Neutrophil (primary cell): ENCODE results near the gene HSD3B7.

Experiments
- H3K27ac ChIP-seq: fragments of 200-600 bp; sonication (generic); 2 replicates; pipeline ENCODE4 v1.5.1; 2016; ENCODE audit warnings: mild to moderate bottlenecking, moderate library complexity
- H3K27me3 ChIP-seq: fragments of 200-600 bp; sonication (generic); 2 replicates; pipeline ENCODE4 v1.6.0; 2016; ENCODE audit warnings: mild to moderate bottlenecking
- H3K36me3 ChIP-seq: fragments of 200-600 bp; sonication (generic); 2 replicates; pipeline ENCODE4 v1.5.1; 2017
- H3K4me1 ChIP-seq, 2 experiments: fragments of 200-600 bp in 1 of 2; sonication (generic) in 1 of 2; 1 replicate in 1 of 2; 2 replicates in 1 of 2; pipeline versions ENCODE4 v1.5.1 to v1.6.1; 2013 to 2016; ENCODE audit warnings: low read depth in 1 of 2, low read length in 1 of 2, mild to moderate bottlenecking in 1 of 2, moderate library complexity in 1 of 2; ENCODE audit not compliant: control insufficient read depth in 1 of 2, insufficient read depth in 1 of 2
- H3K4me3 ChIP-seq, 2 experiments: fragments of 200-600 bp in 1 of 2; sonication (generic) in 1 of 2; 1 replicate in 1 of 2; 2 replicates in 1 of 2; pipeline ENCODE4 v1.5.1; 2013 to 2016; ENCODE audit warnings: low read depth in 1 of 2, low read length in 1 of 2, mild to moderate bottlenecking in 1 of 2, moderate library complexity in 1 of 2
- H3K9me3 ChIP-seq: fragments of 200-600 bp; sonication (generic); 2 replicates; pipeline ENCODE4 v1.5.1; 2016
- CTCF ChIP-seq: fragments of 200-600 bp; sonication (generic); IDR thresholded peaks from 2 replicates; pipeline ENCODE4 v1.5.1; 2016; ENCODE audit warnings: antibody characterized with exemption

Gene HSD3B7

GRCh38 chr16:31002250-31002700 is 17.3 kb downstream of the HSD3B7 start:
- H3K4me1 ChIP-seq: peaks cover 5% of the 10 kb centered on the region in 2 experiments
- peaks cover 49% of the 10 kb centered on the region for H3K27me3 ChIP-seq
- H3K36me3 ChIP-seq: no peaks in the 10 kb centered on the region
- no peak for TF ChIP-seq CTCF
- H3K9me3 ChIP-seq: no peaks in the 10 kb centered on the region
- H3K27ac ChIP-seq: no peak overlapping the region
- H3K4me3 ChIP-seq: no peak overlapping the region

- H3K27me3 ChIP-seq: peaks cover 49% of the 10 kb centered on the region
- no peaks in the 10 kb centered on the region for H3K36me3 ChIP-seq
- H3K27ac ChIP-seq: no peak overlapping the region
- no peak overlapping the region for H3K4me3 ChIP-seq
- H3K4me1 ChIP-seq: no peaks in the 10 kb centered on the region
- no peaks in the 10 kb centered on the region for H3K9me3 ChIP-seq
- TF ChIP-seq CTCF: no peak
Observed at GRCh38 chr16:31002862-31003341, 17.9 kb downstream of the HSD3B7 start.

DNA sequence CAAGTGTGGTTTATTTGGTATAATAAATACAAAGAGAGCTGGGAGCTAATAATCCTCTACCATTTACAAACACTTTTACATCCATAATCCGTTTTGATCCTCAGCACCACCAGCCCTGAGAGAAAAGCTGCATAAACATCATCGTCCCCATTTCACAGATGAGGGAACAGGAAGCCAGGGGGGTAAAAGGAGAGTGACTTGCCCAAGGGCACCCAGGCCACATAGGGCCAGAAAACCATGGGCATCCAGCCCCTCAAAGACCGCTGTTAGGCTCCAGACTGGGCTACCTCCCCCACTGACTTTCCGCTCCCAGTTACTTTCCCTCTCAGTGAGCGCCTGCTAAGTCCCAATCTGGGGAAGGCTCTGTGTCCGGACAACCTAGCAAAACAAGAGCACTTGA is 18.7 kb downstream of the HSD3B7 start:
- TF ChIP-seq CTCF: no peak
- Histone ChIP-seq H3K9me3 (no peaks in the 10 kb centered on the region), H3K27me3 (peaks cover 49% of the 10 kb centered on the region), H3K4me1 (no peaks in the 10 kb centered on the region), H3K27ac (no peak overlapping the region), H3K36me3 (no peaks in the 10 kb centered on the region), H3K4me3 (no peak overlapping the region)

GRCh38 chr16:31004658-31005057 is 19.7 kb downstream of the HSD3B7 start:
- no peak for TF ChIP-seq CTCF
- no peak overlapping the region for H3K27ac ChIP-seq
- H3K36me3 ChIP-seq: no peaks in the 10 kb centered on the region
- H3K27me3 ChIP-seq: peaks cover 54% of the 10 kb centered on the region
- H3K4me3 ChIP-seq: no peak overlapping the region
- H3K9me3 ChIP-seq: no peaks in the 10 kb centered on the region
- H3K4me1 ChIP-seq: no peaks in the 10 kb centered on the region

DNA sequence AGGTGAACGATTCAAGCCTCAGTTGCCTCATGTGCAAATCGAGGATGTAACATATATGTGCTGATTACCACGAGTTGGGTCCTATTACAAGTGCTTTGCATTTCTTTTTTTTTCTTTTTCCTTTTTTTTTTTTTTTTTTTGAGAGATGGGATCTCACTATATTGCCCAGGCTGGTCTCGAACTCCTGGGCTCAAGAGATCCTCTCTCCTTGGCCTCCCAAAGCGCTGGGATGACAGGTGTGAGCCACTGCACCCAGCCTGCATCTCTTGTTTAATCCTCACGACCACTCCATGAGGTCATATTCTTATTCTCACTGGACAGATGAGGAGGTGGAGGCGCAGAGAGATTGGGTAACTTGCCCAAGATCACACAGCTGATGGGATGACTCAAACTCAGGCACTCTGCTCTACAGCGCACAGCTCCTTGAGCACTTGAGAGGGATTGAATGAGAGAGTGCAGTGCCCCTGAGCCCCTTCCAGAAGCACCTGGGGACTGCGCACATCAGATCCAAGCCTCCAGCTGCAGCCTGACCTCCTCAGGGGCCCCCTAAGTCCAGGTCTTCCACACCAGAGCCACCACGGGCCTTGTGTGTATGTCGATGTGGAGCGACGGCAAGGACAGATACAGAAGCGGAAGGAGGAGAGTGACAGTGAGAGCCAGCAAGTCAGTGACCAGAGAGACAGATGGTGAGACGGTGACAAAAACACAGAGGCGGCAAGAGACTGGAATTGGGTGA is 20.5 kb downstream of the HSD3B7 start:
- Histone ChIP-seq H3K36me3 (no peaks in the 10 kb centered on the region), H3K9me3 (no peaks in the 10 kb centered on the region), H3K27me3 (peaks cover 63% of the 10 kb centered on the region), H3K27ac (no peak overlapping the region), H3K4me1 (no peaks in the 10 kb centered on the region), H3K4me3 (no peak overlapping the region)
- no peak for TF ChIP-seq CTCF
